ENCODE data around the gene GRHL1.

GRHL1 gene

GRCh38 chr2:9973690-9974089 lies 22.2 kb downstream of the GRHL1 start:
- no peak overlapping the region for H3K27ac ChIP-seq
- TF ChIP-seq CTCF (IDR thresholded peaks at IDR 0.05) = no peak
- no peak for TF ChIP-seq ZFX (IDR thresholded peaks at IDR 0.05; ENCODE audit: borderline replicate concordance)

GRCh38 chr2:9974343-9974742 lies 22.9 kb downstream of the GRHL1 start:
- peak overlapping the region; percentile 65 for H3K27ac ChIP-seq
- no peak for TF ChIP-seq ZFX (IDR thresholded peaks at IDR 0.05; ENCODE audit: borderline replicate concordance)
- TF ChIP-seq CTCF (IDR thresholded peaks at IDR 0.05) = no peak

GRCh38 chr2:9975328-9975727 lies 23.8 kb downstream of the GRHL1 start:
- no peak for TF ChIP-seq ZFX (IDR thresholded peaks at IDR 0.05; ENCODE audit: borderline replicate concordance)
- no peak for TF ChIP-seq CTCF (IDR thresholded peaks at IDR 0.05)
- peak overlapping the region; percentile 65 for H3K27ac ChIP-seq

- peak overlapping the region; percentile 65 for H3K27ac ChIP-seq
Observed at GRCh38 chr2:9975805-9976447, 24.4 kb downstream of the GRHL1 start.

GRCh38 chr2:9979977-9980376 lies 28.5 kb downstream of the GRHL1 start:
- no peak for TF ChIP-seq ZFX (IDR thresholded peaks at IDR 0.05; ENCODE audit: borderline replicate concordance)
- no peak for TF ChIP-seq CTCF (IDR thresholded peaks at IDR 0.05)

More at GRCh38 chr2:9975805-9976447, 24.4 kb downstream of the GRHL1 start:
- TF ChIP-seq CTCF (IDR thresholded peaks at IDR 0.05) (no peak), ZFX (IDR thresholded peaks at IDR 0.05; ENCODE audit: borderline replicate concordance) (no peak)

GRCh38 chr2:9980520-9980919 lies 29.0 kb downstream of the GRHL1 start:
- H3K27ac ChIP-seq = no peak overlapping the region
- TF ChIP-seq CTCF (IDR thresholded peaks at IDR 0.05) = no peak
- TF ChIP-seq ZFX (IDR thresholded peaks at IDR 0.05; ENCODE audit: borderline replicate concordance) = no peak

More at GRCh38 chr2:9979977-9980376, 28.5 kb downstream of the GRHL1 start:
- H3K27ac ChIP-seq = no peak overlapping the region

- TF ChIP-seq ZFX (IDR thresholded peaks at IDR 0.05; ENCODE audit: borderline replicate concordance) (no peak), CTCF (IDR thresholded peaks at IDR 0.05) (no peak)
- H3K27ac ChIP-seq = no peak overlapping the region
Observed at GRCh38 chr2:9981655-9982054, 30.2 kb downstream of the GRHL1 start.
